H1 (cell line): ENCODE measurements around the gene RGS11. TPM values are rescaled to one million over a fixed set of nuclear protein-coding genes. Genes with fewer than 3 reads are reported as not detected.

Experiments
- CTCF ChIA-PET: fragments of 300-600 bp; sonication (Branson Sonifier 250); formaldehyde crosslinking; loops from one replicate; lab custom pipeline; 2021; ENCODE audit not compliant: partially characterized antibody; lab: Charles Lee
- POLR2A ChIA-PET: fragments of 300-600 bp; sonication (Branson Sonifier 250); formaldehyde crosslinking; loops from one replicate; lab custom pipeline; 2021; ENCODE audit warnings: inconsistent platforms; ENCODE audit not compliant: partially characterized antibody; lab: Charles Lee
- DNase-seq, 2 experiments: peaks; one replicate each; pipeline versions ENCODE4 v3.0.0 to v3.0.0-alpha.2; 2010 to 2022; ENCODE audit warnings: low spot score in 2 of 2, low read depth in 1 of 2, mixed read lengths in 1 of 2
- FAIRE-seq: peaks from 2 replicates; lab custom pipeline; 2011; peaks lifted over from hg19 to GRCh38; lab: Jason Lieb, UNC
- H2AFZ ChIP-seq: 2 replicates; pipeline ENCODE4 v1.8.1; 2012; ENCODE audit warnings: low read length, inconsistent platforms
- H2AK5ac ChIP-seq: 2 replicates; pipeline ENCODE4 v1.6.1; 2013; ENCODE audit warnings: low read depth, low read length
- H2BK120ac ChIP-seq: replicated peaks from 2 replicates; pipeline ENCODE3; 2013; ENCODE audit warnings: low read depth, low read length, inconsistent platforms
- H2BK12ac ChIP-seq: 2 replicates; pipeline ENCODE4 v1.6.1; 2013; ENCODE audit warnings: low read depth, low read length
- H2BK15ac ChIP-seq: 2 replicates; pipeline ENCODE4 v1.6.1; 2013; ENCODE audit warnings: low read length
- H2BK20ac ChIP-seq: 2 replicates; pipeline ENCODE4 v1.6.1; 2013; ENCODE audit warnings: low read length
- H2BK5ac ChIP-seq: 2 replicates; pipeline ENCODE4 v1.6.1; 2013; ENCODE audit warnings: low read depth, low read length
- H3K14ac ChIP-seq: 2 replicates; pipeline ENCODE4 v1.6.1; 2013; ENCODE audit warnings: inconsistent platforms; ENCODE audit not compliant: insufficient read length
- H3K18ac ChIP-seq: 2 replicates; pipeline ENCODE4 v1.6.1; 2013; ENCODE audit warnings: low read length; ENCODE audit errors: extremely low read depth
- H3K23ac ChIP-seq: 2 replicates; pipeline ENCODE4 v1.6.1; 2013; ENCODE audit warnings: inconsistent platforms; ENCODE audit not compliant: insufficient read length
- H3K23me2 ChIP-seq: 2 replicates; pipeline ENCODE4 v1.6.1; 2013; ENCODE audit warnings: low read depth, low read length
- H3K27ac ChIP-seq: 2 replicates; pipeline ENCODE4 v1.6.1; 2011; ENCODE audit warnings: low read depth, low read length, inconsistent platforms
- H3K27me3 ChIP-seq, 4 experiments: replicated peaks in 1 of 4; 1 replicate in 1 of 4; 2 replicates in 3 of 4; pipeline versions ENCODE4 v1.6.1 to v1.8.1; 2011 to 2013; ENCODE audit warnings: low read length in 3 of 4, mild to moderate bottlenecking in 3 of 4, inconsistent platforms in 2 of 4, mixed read lengths in 2 of 4, moderate library complexity in 1 of 4; ENCODE audit not compliant: control insufficient read depth in 3 of 4, insufficient read depth in 3 of 4; ENCODE audit errors: extremely low read depth in 1 of 4
- H3K36me3 ChIP-seq, 4 experiments: 2 replicates each; pipeline versions ENCODE4 v1.6.1 to v1.8.1; 2011 to 2013; ENCODE audit warnings: mild to moderate bottlenecking in 4 of 4, low read length in 3 of 4, moderate library complexity in 2 of 4, control low read depth in 1 of 4, inconsistent platforms in 1 of 4; ENCODE audit not compliant: insufficient read depth in 4 of 4, control insufficient read depth in 2 of 4
- H3K4ac ChIP-seq: replicated peaks from 2 replicates; pipeline ENCODE3; 2013; ENCODE audit warnings: low read length, low read depth, mixed read lengths, inconsistent platforms; ENCODE audit not compliant: insufficient read length
- H3K4me1 ChIP-seq, 4 experiments: replicated peaks in 1 of 4; 1 replicate in 1 of 4; 2 replicates in 3 of 4; pipeline versions ENCODE4 v1.6.1 to v1.8.1; 2011 to 2013; ENCODE audit warnings: low read length in 3 of 4, inconsistent platforms in 2 of 4, mixed read lengths in 1 of 4; ENCODE audit not compliant: insufficient read depth in 4 of 4, control insufficient read depth in 3 of 4
- H3K4me2 ChIP-seq, 2 experiments: 2 replicates each; pipeline versions ENCODE4 v1.6.1 to v1.8.1; 2011 to 2013; ENCODE audit warnings: low read depth in 2 of 2, low read length in 2 of 2, control low read depth in 1 of 2, inconsistent platforms in 1 of 2, mild to moderate bottlenecking in 1 of 2; ENCODE audit not compliant: insufficient read depth in 1 of 2
- H3K4me3 ChIP-seq, 4 experiments: fragments of 200-600, 300-600 bp in 1 of 4; sonication (generic), shearing (Covaris generic), sonication (Bioruptor Twin) in 1 of 4; 2 replicates each; pipeline versions ENCODE4 v1.5.1 to v1.8.1; 2011 to 2016; ENCODE audit warnings: low read length in 4 of 4, low read depth in 3 of 4, control low read depth in 2 of 4, inconsistent platforms in 2 of 4, mild to moderate bottlenecking in 2 of 4, mixed read lengths in 1 of 4, moderate library complexity in 1 of 4; ENCODE audit not compliant: insufficient read depth in 2 of 4; ENCODE audit errors: extremely low read depth in 1 of 4
- H3K56ac ChIP-seq: replicated peaks from 2 replicates; pipeline ENCODE3; 2013; ENCODE audit warnings: low read depth, mild to moderate bottlenecking, mixed read lengths, low read length, inconsistent platforms; ENCODE audit not compliant: insufficient read length
- H3K79me1 ChIP-seq: 2 replicates; pipeline ENCODE4 v1.6.1; 2013; ENCODE audit warnings: low read depth, low read length, control low read depth
- H3K79me2 ChIP-seq, 2 experiments: 2 replicates each; pipeline versions ENCODE4 v1.6.1 to v1.8.1; 2012 to 2013; ENCODE audit warnings: low read length in 2 of 2, mild to moderate bottlenecking in 2 of 2, inconsistent platforms in 1 of 2; ENCODE audit not compliant: insufficient read depth in 2 of 2, control insufficient read depth in 1 of 2
- H3K9ac ChIP-seq, 4 experiments: replicated peaks in 1 of 4; 1 replicate in 1 of 4; 2 replicates in 3 of 4; pipeline versions ENCODE4 v1.6.1 to v1.8.1; 2011 to 2013; ENCODE audit warnings: low read depth in 3 of 4, low read length in 3 of 4, control low read depth in 2 of 4, mild to moderate bottlenecking in 2 of 4, moderate library complexity in 2 of 4, inconsistent platforms in 1 of 4; ENCODE audit errors: extremely low read depth in 1 of 4
- H3K9me3 ChIP-seq, 2 experiments: 2 replicates each; pipeline versions ENCODE4 v1.6.1 to v1.8.1; 2012 to 2013; ENCODE audit warnings: mild to moderate bottlenecking in 2 of 2, moderate library complexity in 2 of 2, control low read depth in 1 of 2, inconsistent platforms in 1 of 2, low read depth in 1 of 2, low read length in 1 of 2, mixed read lengths in 1 of 2; ENCODE audit not compliant: insufficient read depth in 2 of 2
- H4K20me1 ChIP-seq, 2 experiments: replicated peaks in 1 of 2; 2 replicates each; pipeline versions ENCODE3 to v1.8.1; 2011 to 2013; ENCODE audit warnings: inconsistent platforms in 2 of 2, low read length in 2 of 2, mild to moderate bottlenecking in 1 of 2; ENCODE audit not compliant: insufficient read depth in 2 of 2, control insufficient read depth in 1 of 2
- H4K5ac ChIP-seq: 2 replicates; pipeline ENCODE4 v1.6.1; 2013; ENCODE audit warnings: low read length, low read depth, mixed read lengths, inconsistent platforms; ENCODE audit not compliant: insufficient read length
- H4K8ac ChIP-seq: 2 replicates; pipeline ENCODE4 v1.8.0; 2013; ENCODE audit warnings: mild to moderate bottlenecking, moderate library complexity, low read length, inconsistent platforms; ENCODE audit not compliant: insufficient read depth; ENCODE audit errors: extremely low read depth
- H4K91ac ChIP-seq: replicated peaks from 2 replicates; pipeline ENCODE3; 2013; ENCODE audit warnings: low read length, mixed read lengths, inconsistent platforms; ENCODE audit not compliant: insufficient read length
- CREB1 ChIP-seq: IDR thresholded peaks from 2 replicates; pipeline ENCODE4 v1.6.1; 2012; ENCODE audit warnings: inconsistent platforms
- RBBP5 ChIP-seq: IDR thresholded peaks from 2 replicates; pipeline ENCODE4 v1.7.1; 2012; ENCODE audit warnings: low read depth, mild to moderate bottlenecking, inconsistent platforms, low read length, moderate library complexity, borderline replicate concordance
- SAP30 ChIP-seq: fragments of 300-600 bp; sonication (generic); IDR thresholded peaks from 2 replicates; pipeline ENCODE4 v1.7.1; 2012; ENCODE audit warnings: low read length, moderate library complexity, mild to moderate bottlenecking, inconsistent platforms; ENCODE audit not compliant: insufficient read depth, insufficient replicate concordance
- SIN3A ChIP-seq, 2 experiments: IDR thresholded peaks in 1 of 2; conservative IDR thresholded peaks in 1 of 2; 2 replicates each; pipeline ENCODE4 v1.6.1; 2011 to 2012; ENCODE audit warnings: low read length in 2 of 2, improper control_type of control experiment in 1 of 2, low read depth in 1 of 2, mild to moderate bottlenecking in 1 of 2
- TAF1 ChIP-seq: IDR thresholded peaks from 2 replicates; pipeline ENCODE4 v1.6.1; 2011; ENCODE audit warnings: mild to moderate bottlenecking, low read depth, low read length
- YY1 ChIP-seq: IDR thresholded peaks from 2 replicates; pipeline ENCODE4 v1.6.1; 2011; ENCODE audit warnings: low read depth, mild to moderate bottlenecking, low read length
- WGBS, 2 experiments: shearing (Covaris generic) in 1 of 2; methylation state at CpG; one replicate each; pipeline versions ENCODE4 v1.1.6 to v1.1.7; 2013 to 2015; ENCODE audit warnings: low lambda C conversion rate in 2 of 2, mixed read lengths in 2 of 2, inconsistent platforms in 1 of 2, low coverage in 1 of 2, missing lambda C conversion rate in 1 of 2; ENCODE audit not compliant: insufficient replicate concordance in 2 of 2, insufficient coverage in 1 of 2, insufficient read length in 1 of 2; ENCODE audit errors: extremely low coverage in 1 of 2, missing lambda C conversion rate in 1 of 2; 5-methylcytosine and 5-hydroxymethylcytosine counted together
- polyA plus RNA-seq, 7 experiments: library from polyadenylated mRNA; depleted of rRNA in 3 of 7; stranded (reverse) in 5 of 7; unstranded in 2 of 7; fragments of >200 nt in 5 of 7; fragments of 200-250 nt in 2 of 7; gene quantifications; 1 replicate in 5 of 7; 2 replicates in 1 of 7; 4 replicates in 1 of 7; pipeline versions ENCODE4 v1.2.1 to v1.2.3, GENCODE V29; 2011 to 2013; ENCODE audit warnings: missing spikeins in 2 of 7, mixed read lengths in 2 of 7
- total RNA-seq: library from RNA; stranded (reverse); fragmentation: NEBNext Ultra II Directional; extraction: Animal tissue kit (Norgen Biotek cat#: 25700); gene quantifications from 2 replicates; pipeline ENCODE4 v1.2.1, GENCODE V29; 2021
- TF ChIP-seq, protein P1 (sequence below), 3 experiments: IDR thresholded peaks; 1 replicate in 2 of 3; 2 replicates in 1 of 3; pipeline versions ENCODE4 v1.5.1 to v1.6.1; 2011; ENCODE audit warnings: low read length in 3 of 3, mild to moderate bottlenecking in 3 of 3, inconsistent platforms in 2 of 3, low read depth in 1 of 3, moderate library complexity in 1 of 3; ENCODE audit not compliant: insufficient read depth in 1 of 3; ENCODE audit errors: control extremely low read depth in 1 of 3

The RGS11 gene
- total and polyA plus RNA-seq, 2 of the 8 experiments (the other 6 are each of a cell fraction or from before 2014, with no cell fraction given), result 0.84 to 1.2 TPM

DNA sequence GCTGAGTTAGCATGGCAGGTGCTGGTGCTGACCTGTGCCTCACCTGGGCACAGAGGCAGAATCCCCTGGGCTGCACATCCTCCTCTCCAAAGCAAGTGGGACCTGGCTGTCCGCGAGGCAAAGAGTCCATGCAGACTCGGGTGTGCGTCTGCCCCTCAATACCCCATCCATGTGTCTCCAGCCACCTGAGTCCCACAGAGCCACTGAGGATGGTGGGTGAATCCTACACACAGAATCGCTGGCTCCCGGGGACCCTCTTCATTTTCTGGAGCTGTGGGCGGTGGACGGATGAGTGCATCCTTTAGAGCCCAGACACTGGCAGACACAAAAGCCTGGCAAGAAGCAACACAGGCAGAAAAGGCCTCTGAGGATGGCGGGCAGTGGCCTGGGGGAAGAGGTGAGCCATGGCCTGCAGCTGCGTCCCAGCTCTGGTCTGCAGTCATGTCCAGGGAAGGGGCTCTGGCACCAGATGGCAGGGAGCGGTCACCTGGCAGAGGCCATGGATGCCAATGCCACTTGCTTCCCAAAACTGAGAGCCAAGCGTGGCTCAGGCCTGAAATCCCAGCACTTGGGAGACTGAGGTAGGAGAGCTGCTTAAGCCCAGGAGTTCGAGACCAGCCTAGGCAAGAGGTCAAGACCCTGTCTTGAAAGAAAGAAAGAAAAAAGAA is 46.9 kb upstream of the RGS11 start:
- Histone ChIP-seq H3K4me3 (no peak overlapping the region), H3K4me1 (peaks cover 0 to 21% (median 14%) of the 10 kb centered on the region in 4 experiments; a peak in 6 of 7 replicates), H2BK120ac (no peak overlapping the region), H2BK20ac (no peak overlapping the region), H4K91ac (no peak overlapping the region), H3K18ac (no peak overlapping the region), H4K8ac (peak overlapping the region; percentile 45; the same call in 1 of the 2 replicates), H3K23ac (no peak overlapping the region), H3K27ac (no peak overlapping the region), H2AFZ (no peak overlapping the region), H3K23me2 (no peaks in the 10 kb centered on the region; the same call in 1 of the 2 replicates), H3K14ac (no peak overlapping the region), H4K20me1 (peaks cover 34 to 56% of the 10 kb centered on the region in 2 experiments), H3K9me3 (no peaks in the 10 kb centered on the region), H4K5ac (no peak overlapping the region), H3K4ac (no peak overlapping the region), H3K4me2 (no peak overlapping the region), H2BK5ac (no peak overlapping the region), H2AK5ac (no peak overlapping the region), H3K56ac (no peak overlapping the region), H2BK15ac (no peak overlapping the region), H3K36me3 (no peaks in the 10 kb centered on the region; a peak in 1 of 8 replicates), H3K79me1 (peaks cover 43% of the 10 kb centered on the region), H2BK12ac (no peak overlapping the region), H3K9ac (no peak overlapping the region), H3K27me3 (no peaks in the 10 kb centered on the region), H3K79me2 (peaks cover 0 to 77% of the 10 kb centered on the region in 2 experiments; a peak in 3 of 4 replicates)
- ChIA-PET POLR2A (interaction anchor here (0.6 kb wide), 1 partner anchor 200 kb away, joined by 3 read pairs; no protein-coding TSS in a partner anchor), CTCF (interaction anchor here (0.8 to 5.2 kb wide), 6 partner anchors 13 to 97 kb away, joined by 3 to 46 read pairs (median 4); no protein-coding TSS in a partner anchor)
- FAIRE-seq, result no peak
- DNase-seq, result no peak
- 92% methylated on average over 13 of the region's 13 CpGs; no CpG with 5 or more reads in 1 of the 2 experiments for WGBS, 2 experiments
- TF ChIP-seq CREB1 (no peak), SAP30 (no peak), TAF1 (no peak), YY1 (no peak), RBBP5 (no peak), SIN3A (conservative IDR thresholded peaks at IDR 0.05 in 1 of 2, IDR thresholded peaks at IDR 0.05 in 1 of 2; ENCODE audit: low read depth in 1 of 2, low read length in 2 of 2) (no peak)
- TF ChIP-seq, protein P1, sequence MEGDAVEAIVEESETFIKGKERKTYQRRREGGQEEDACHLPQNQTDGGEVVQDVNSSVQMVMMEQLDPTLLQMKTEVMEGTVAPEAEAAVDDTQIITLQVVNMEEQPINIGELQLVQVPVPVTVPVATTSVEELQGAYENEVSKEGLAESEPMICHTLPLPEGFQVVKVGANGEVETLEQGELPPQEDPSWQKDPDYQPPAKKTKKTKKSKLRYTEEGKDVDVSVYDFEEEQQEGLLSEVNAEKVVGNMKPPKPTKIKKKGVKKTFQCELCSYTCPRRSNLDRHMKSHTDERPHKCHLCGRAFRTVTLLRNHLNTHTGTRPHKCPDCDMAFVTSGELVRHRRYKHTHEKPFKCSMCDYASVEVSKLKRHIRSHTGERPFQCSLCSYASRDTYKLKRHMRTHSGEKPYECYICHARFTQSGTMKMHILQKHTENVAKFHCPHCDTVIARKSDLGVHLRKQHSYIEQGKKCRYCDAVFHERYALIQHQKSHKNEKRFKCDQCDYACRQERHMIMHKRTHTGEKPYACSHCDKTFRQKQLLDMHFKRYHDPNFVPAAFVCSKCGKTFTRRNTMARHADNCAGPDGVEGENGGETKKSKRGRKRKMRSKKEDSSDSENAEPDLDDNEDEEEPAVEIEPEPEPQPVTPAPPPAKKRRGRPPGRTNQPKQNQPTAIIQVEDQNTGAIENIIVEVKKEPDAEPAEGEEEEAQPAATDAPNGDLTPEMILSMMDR (IDR thresholded peaks at IDR 0.05; ENCODE audit: control extremely low read depth in 1 of 3, insufficient read depth in 1 of 3, low read depth in 1 of 3, low read length in 3 of 3), result no peak
